GM12864 (cell line): Measurements from ENCODE around the gene CUL9.

Source experiments
- DNase-seq: peaks from one replicate; pipeline ENCODE4 v3.0.0-alpha.2; 2011; ENCODE audit warnings: low read depth
- H3K4me3 ChIP-seq: 2 replicates; pipeline ENCODE4 v1.5.1; 2011; ENCODE audit warnings: mild to moderate bottlenecking, low read depth, low read length, control low read depth
- CTCF ChIP-seq: IDR thresholded peaks from 2 replicates; pipeline ENCODE4 v1.5.1; 2011; ENCODE audit warnings: low read depth, mild to moderate bottlenecking, moderate library complexity, low read length, control low read depth, inconsistent platforms; ENCODE audit errors: missing control alignments

CUL9 gene

GRCh38 chr6:43174263-43175112 lies 7.5 kb upstream of the CUL9 start:
- peak overlapping the region; percentile 91 for H3K4me3 ChIP-seq
- peak; percentile 6 for TF ChIP-seq CTCF
- peak; percentile 99 for DNase-seq

- no peak for TF ChIP-seq CTCF
- no peak for DNase-seq
- no peak overlapping the region for H3K4me3 ChIP-seq
These were observed 6.1 kb upstream of the CUL9 start for GRCh38 chr6:43175676-43176422.

GRCh38 chr6:43176423-43176786 lies 5.6 kb upstream of the CUL9 start:
- DNase-seq = no peak
- no peak for TF ChIP-seq CTCF
- no peak overlapping the region for H3K4me3 ChIP-seq

GRCh38 chr6:43178150-43178549 lies 3.8 kb upstream of the CUL9 start:
- DNase-seq = no peak
- no peak for TF ChIP-seq CTCF
- no peak overlapping the region for H3K4me3 ChIP-seq

GRCh38 chr6:43178951-43179830 lies 2.8 kb upstream of the CUL9 start:
- no peak for DNase-seq
- no peak for TF ChIP-seq CTCF
- no peak overlapping the region for H3K4me3 ChIP-seq

GRCh38 chr6:43180058-43180457 lies 1.9 kb upstream of the CUL9 start:
- no peak overlapping the region for H3K4me3 ChIP-seq
- no peak for DNase-seq
- TF ChIP-seq CTCF = no peak
